Skeletal muscle tissue (tissue), 4 donors: Measurements from ENCODE around the gene HAAO. TPM values are rescaled to one million over a fixed set of nuclear protein-coding genes. Genes with fewer than 3 reads are reported as not detected.

Experiments
- H3K27ac ChIP-seq: one replicate; pipeline ENCODE4 v1.7.0; 2013; ENCODE audit warnings: mild to moderate bottlenecking, low read depth, low read length, inconsistent platforms
- H3K27me3 ChIP-seq, 3 donors: one replicate each; pipeline ENCODE4 v1.7.0; 2013; ENCODE audit warnings: low read length in 3 of 3; ENCODE audit not compliant: control insufficient read depth in 3 of 3, insufficient read depth in 3 of 3
- H3K36me3 ChIP-seq, 3 donors: one replicate each; pipeline ENCODE4 v1.7.0; 2013; ENCODE audit warnings: low read length in 3 of 3; ENCODE audit not compliant: control insufficient read depth in 3 of 3, insufficient read depth in 3 of 3
- H3K4me1 ChIP-seq, 3 donors: one replicate each; pipeline ENCODE4 v1.7.0; 2013; ENCODE audit warnings: low read length in 3 of 3, mild to moderate bottlenecking in 3 of 3; ENCODE audit not compliant: control insufficient read depth in 3 of 3, insufficient read depth in 3 of 3
- H3K4me3 ChIP-seq, 3 donors: one replicate each; pipeline ENCODE4 v1.7.0; 2013; ENCODE audit warnings: low read length in 3 of 3
- H3K9ac ChIP-seq, 3 donors: one replicate each; pipeline ENCODE4 v1.7.0; 2013; ENCODE audit warnings: low read length in 3 of 3, mild to moderate bottlenecking in 3 of 3, moderate library complexity in 2 of 3, low read depth in 1 of 3
- H3K9me3 ChIP-seq, 3 donors: one replicate each; pipeline ENCODE4 v1.7.0; 2013; ENCODE audit warnings: low read length in 3 of 3; ENCODE audit not compliant: control insufficient read depth in 3 of 3
- total RNA-seq: library from RNA; depleted of rRNA; stranded (reverse); fragments of >200 nt; gene quantifications from one replicate; pipeline ENCODE4 v1.2.3, GENCODE V29; 2014
- donor health status: Osteomylitis.

Gene HAAO
- total RNA-seq, 1 donor from 2014 or later = 4.2 TPM

GRCh38 chr2:42794271-42795046 lies 2.1 kb upstream of the HAAO start:
- Histone ChIP-seq H3K36me3 (no peaks in the 10 kb centered on the region), H3K27ac (no peak overlapping the region), H3K4me3 (no peak overlapping the region), H3K9me3 (no peaks in the 10 kb centered on the region), H3K27me3 (peaks cover 3 to 21% (median 4%) of the 10 kb centered on the region in 3 donors), H3K4me1 (peaks cover 8 to 13% (median 12%) of the 10 kb centered on the region in 3 donors), H3K9ac (no peak overlapping the region)

- no peaks in the 10 kb centered on the region for H3K36me3 ChIP-seq
- peaks cover 3 to 25% (median 4%) of the 10 kb centered on the region in 3 donors for H3K27me3 ChIP-seq
- peak overlapping the region; percentile 76 for H3K27ac ChIP-seq
- H3K9ac ChIP-seq = peak overlapping the region; percentile 63 to 79 (median 75)
- H3K9me3 ChIP-seq = no peaks in the 10 kb centered on the region
- peaks cover 8 to 13% (median 12%) of the 10 kb centered on the region in 3 donors for H3K4me1 ChIP-seq
- H3K4me3 ChIP-seq = peak overlapping the region; percentile 59 to 70 (median 67)
These were observed 1.2 kb upstream of the HAAO start for GRCh38 chr2:42793334-42794270.

- Histone ChIP-seq H3K9me3 (no peaks in the 10 kb centered on the region), H3K27ac (peak overlapping the region; percentile 76), H3K27me3 (peaks cover 3 to 29% (median 4%) of the 10 kb centered on the region in 3 donors), H3K4me1 (peaks cover 8 to 13% (median 12%) of the 10 kb centered on the region in 3 donors), H3K9ac (peak overlapping the region; percentile 63 to 79 (median 75)), H3K36me3 (no peaks in the 10 kb centered on the region), H3K4me3 (peak overlapping the region; percentile 59 to 80 (median 67))
These were observed 248 bp downstream of the HAAO start for GRCh38 chr2:42792087-42792582.

- Histone ChIP-seq H3K27me3 (peaks cover 3 to 29% (median 4%) of the 10 kb centered on the region in 3 donors), H3K4me1 (peaks cover 8 to 13% (median 13%) of the 10 kb centered on the region in 3 donors), H3K36me3 (no peaks in the 10 kb centered on the region), H3K9ac (peak overlapping the region in 1 of 3 donors; percentile 79), H3K9me3 (no peaks in the 10 kb centered on the region), H3K4me3 (peak overlapping the region; percentile 59 to 80 (median 67)), H3K27ac (no peak overlapping the region)
These were observed 777 bp downstream of the HAAO start for GRCh38 chr2:42791606-42792005.

- no peak overlapping the region for H3K9ac ChIP-seq
- H3K36me3 ChIP-seq = peaks cover 0 to 3% (median 0%) of the 10 kb centered on the region in 3 donors
- peaks cover 3 to 29% (median 4%) of the 10 kb centered on the region in 3 donors for H3K27me3 ChIP-seq
- no peak overlapping the region for H3K4me3 ChIP-seq
- H3K4me1 ChIP-seq = peaks cover 11 to 17% (median 13%) of the 10 kb centered on the region in 3 donors
- H3K9me3 ChIP-seq = no peaks in the 10 kb centered on the region
- H3K27ac ChIP-seq = no peak overlapping the region
These were observed 2.6 kb downstream of the HAAO start for GRCh38 chr2:42789751-42790150.

GRCh38 chr2:42788882-42789281 lies 3.5 kb downstream of the HAAO start:
- Histone ChIP-seq H3K36me3 (peaks cover 0 to 3% (median 0%) of the 10 kb centered on the region in 3 donors), H3K27ac (no peak overlapping the region), H3K9me3 (no peaks in the 10 kb centered on the region), H3K27me3 (peaks cover 3 to 29% (median 4%) of the 10 kb centered on the region in 3 donors), H3K4me1 (peaks cover 9 to 17% (median 14%) of the 10 kb centered on the region in 3 donors), H3K9ac (no peak overlapping the region), H3K4me3 (no peak overlapping the region)

- Histone ChIP-seq H3K4me1 (peaks cover 9 to 17% (median 14%) of the 10 kb centered on the region in 3 donors), H3K27ac (no peak overlapping the region), H3K36me3 (peaks cover 0 to 3% (median 0%) of the 10 kb centered on the region in 3 donors), H3K9me3 (no peaks in the 10 kb centered on the region), H3K4me3 (no peak overlapping the region), H3K27me3 (peaks cover 3 to 29% (median 4%) of the 10 kb centered on the region in 3 donors), H3K9ac (no peak overlapping the region)
These were observed 3.9 kb downstream of the HAAO start for GRCh38 chr2:42788478-42788793.

- H3K9me3 ChIP-seq = no peaks in the 10 kb centered on the region
- H3K4me1 ChIP-seq = peaks cover 9 to 14% (median 13%) of the 10 kb centered on the region in 3 donors
- no peak overlapping the region for H3K4me3 ChIP-seq
- H3K27me3 ChIP-seq = peaks cover 3 to 29% (median 4%) of the 10 kb centered on the region in 3 donors
- peaks cover 0 to 3% (median 0%) of the 10 kb centered on the region in 3 donors for H3K36me3 ChIP-seq
- no peak overlapping the region for H3K27ac ChIP-seq
- no peak overlapping the region for H3K9ac ChIP-seq
These were observed 4.5 kb downstream of the HAAO start for GRCh38 chr2:42787788-42788477.

GRCh38 chr2:42787424-42787787 lies 5.0 kb downstream of the HAAO start:
- Histone ChIP-seq H3K27me3 (peaks cover 3 to 25% (median 4%) of the 10 kb centered on the region in 3 donors), H3K9me3 (no peaks in the 10 kb centered on the region), H3K36me3 (peaks cover 0 to 3% (median 0%) of the 10 kb centered on the region in 3 donors), H3K4me3 (no peak overlapping the region), H3K4me1 (peaks cover 9 to 14% (median 11%) of the 10 kb centered on the region in 3 donors), H3K9ac (no peak overlapping the region), H3K27ac (no peak overlapping the region)
